Hematopoietic multipotent progenitor cell treated with erythropoietin and hydrocortisone succinate and interleukin-3 and kit ligand, for 15 days (in vitro differentiated cells): ENCODE results near the gene SAMD4B.
A peak's percentile ranks its signal among the peaks of the same experiment; 100 is the strongest.
"Not testable (repeated sequence)": the region's sequence is repeated elsewhere in the genome, so short reads cannot be mapped to it uniquely, and the experiment has no call there.

Experiments used
- DNase-seq: peaks from one replicate; pipeline ENCODE4 v3.0.0-alpha.2; 2015; ENCODE audit warnings: low spot score

The SAMD4B gene

DNA sequence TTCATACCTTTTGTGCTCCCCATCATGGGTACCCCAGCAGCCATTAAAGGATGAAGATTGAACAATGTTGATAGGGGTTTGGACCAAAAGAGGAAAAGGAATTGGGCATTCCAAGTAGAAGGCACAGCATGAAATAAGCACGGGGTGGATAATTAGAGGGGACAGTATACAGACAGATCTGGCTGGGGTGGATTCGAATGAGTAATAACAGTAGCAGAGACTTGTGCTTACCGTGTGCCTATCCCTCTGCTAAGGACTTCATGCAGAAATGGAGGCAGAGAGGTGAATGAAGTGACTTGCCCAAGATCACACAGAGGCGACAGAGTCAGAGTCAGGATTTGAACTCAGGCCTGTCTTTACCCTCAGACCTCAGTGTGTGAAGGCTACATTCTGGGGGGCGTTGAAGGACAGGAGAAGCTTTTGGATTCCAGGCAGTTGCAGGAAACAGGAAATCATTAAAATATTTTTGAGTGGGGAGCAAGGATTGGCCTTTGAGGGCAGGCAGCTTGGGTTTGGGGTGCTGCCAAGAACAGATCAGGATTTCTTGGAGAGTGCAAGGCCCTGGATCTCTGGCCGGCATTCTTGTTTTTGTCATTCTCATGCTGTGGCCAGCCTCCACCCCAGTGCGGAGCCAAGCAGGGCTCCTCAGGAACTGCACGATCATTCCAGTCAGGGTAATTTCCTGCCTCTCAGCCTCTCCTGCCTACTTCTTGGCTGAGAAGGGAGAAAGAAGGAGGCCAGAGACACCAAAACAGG is 30.0 kb downstream of the SAMD4B start:
- DNase-seq: no peak

GRCh38 chr19:39372941-39373340 is 30.7 kb downstream of the SAMD4B start:
- no peak for DNase-seq

- no peak for DNase-seq
Observed at GRCh38 chr19:39375929-39376328, 33.7 kb downstream of the SAMD4B start.

- DNase-seq: no peak
Observed at GRCh38 chr19:39377373-39378362, 35.4 kb downstream of the SAMD4B start.

GRCh38 chr19:39379366-39379765 is 37.1 kb downstream of the SAMD4B start:
- DNase-seq: not testable (repeated sequence)

DNA sequence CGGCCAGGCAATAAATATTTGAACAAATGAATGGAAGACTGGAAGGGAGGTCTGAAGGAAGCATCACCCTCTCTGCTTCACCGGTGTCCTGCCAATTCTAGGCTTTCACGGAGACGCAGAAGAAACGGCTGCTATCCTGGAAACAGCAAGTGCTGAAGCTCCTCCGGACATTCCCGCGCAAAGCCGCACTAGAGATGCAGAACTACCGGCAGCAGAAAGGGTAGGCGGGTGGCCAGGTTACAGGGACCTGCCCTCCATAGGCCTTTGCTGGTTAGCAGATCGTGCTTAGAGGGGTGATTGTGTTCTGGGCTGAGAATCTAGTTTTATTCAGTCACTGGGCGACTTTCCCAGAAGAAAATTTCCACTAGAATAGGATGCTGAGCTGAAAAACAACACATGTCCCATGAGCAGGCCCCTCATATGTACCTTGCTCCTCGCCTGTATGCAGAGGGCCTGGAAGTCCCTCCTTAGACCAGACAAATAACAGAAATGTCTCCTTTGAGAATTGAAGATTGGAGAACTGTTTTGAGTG is 37.7 kb downstream of the SAMD4B start:
- DNase-seq: no peak

DNA sequence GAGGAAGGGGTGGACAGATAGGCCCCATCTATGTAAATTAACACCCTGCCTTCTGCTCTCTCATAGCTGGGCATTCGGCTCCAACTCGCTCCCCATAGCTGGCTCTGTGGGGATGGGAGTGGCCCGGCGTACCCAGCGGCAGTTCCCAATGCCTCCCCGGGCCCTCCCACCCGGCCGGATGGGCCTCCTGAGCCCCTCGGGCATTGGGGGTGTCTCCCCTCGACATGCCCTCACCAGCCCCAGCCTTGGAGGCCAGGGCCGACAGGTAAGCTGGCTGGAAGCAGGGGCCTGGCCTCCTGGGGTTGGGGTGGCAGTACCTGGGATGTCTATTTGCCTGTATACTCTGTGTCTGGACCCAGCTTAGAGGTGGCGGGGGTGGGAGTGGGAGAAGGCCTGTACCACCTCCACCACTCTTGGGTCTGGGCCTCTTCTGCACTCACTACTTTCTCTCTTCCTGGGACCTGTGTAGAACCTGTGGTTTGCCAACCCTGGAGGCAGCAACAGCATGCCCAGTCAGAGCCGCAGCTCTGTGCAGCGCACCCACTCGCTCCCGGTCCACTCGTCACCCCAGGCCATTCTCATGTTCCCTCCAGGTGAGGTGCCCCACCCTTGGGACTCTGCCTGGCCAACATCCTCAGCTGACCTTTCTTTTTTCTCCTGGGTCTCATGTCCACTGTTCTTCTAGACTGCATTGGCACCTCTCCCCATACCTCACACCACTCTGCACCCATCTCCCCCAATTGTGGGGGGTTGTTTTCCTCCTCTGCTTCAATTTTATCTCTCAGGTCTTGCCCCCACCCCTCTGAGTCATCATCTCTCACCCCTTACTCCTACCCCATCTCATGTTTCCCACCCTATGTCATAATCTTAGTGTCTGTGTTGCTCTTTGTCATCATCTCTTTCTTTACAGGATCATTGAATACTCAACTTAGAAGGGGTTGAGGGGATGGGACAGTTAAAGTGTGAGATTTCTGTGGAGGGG is 38.6 kb downstream of the SAMD4B start:
- DNase-seq: no peak

- DNase-seq: no peak
Observed at GRCh38 chr19:39381910-39382611, 39.8 kb downstream of the SAMD4B start.

DNA sequence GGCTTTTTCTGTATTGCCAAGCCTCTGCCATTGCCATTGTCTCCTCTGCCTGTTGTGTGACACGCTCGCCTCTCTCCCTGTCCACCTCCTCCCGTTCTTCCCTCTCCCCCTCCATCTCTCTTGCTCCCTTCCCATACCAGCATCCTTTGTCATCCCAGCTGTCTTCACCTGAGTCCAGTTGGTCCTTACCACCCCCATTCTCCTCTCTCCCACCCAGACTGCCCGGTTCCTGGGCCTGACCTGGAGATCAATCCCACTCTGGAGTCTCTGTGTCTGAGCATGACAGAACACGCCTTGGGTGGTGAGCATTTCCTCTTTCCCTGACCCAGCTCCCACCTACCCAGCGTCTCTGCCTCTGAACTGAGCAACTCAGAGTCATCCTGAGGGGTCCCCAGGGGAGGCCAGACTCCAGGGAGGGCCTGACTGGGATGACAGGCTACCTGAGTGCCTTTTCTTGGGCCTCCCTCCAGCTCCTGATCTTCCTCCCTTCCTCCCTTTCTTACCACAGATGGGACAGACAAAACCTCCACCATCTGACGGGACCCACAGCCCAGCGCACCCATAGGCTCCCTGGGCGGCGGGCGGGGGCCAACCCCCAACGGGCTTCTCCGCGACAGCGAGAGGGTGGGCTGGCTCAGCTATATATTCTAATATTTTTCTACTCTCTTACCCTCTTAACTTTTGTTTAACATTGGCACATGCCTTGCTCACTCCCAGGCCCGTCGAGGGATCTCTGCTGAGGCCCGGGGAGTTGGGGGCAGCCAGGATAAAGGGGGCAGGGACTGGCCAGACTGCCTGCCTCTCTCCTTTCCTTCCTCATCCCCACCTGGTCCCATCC is 41.0 kb downstream of the SAMD4B start:
- DNase-seq: no peak

DNA sequence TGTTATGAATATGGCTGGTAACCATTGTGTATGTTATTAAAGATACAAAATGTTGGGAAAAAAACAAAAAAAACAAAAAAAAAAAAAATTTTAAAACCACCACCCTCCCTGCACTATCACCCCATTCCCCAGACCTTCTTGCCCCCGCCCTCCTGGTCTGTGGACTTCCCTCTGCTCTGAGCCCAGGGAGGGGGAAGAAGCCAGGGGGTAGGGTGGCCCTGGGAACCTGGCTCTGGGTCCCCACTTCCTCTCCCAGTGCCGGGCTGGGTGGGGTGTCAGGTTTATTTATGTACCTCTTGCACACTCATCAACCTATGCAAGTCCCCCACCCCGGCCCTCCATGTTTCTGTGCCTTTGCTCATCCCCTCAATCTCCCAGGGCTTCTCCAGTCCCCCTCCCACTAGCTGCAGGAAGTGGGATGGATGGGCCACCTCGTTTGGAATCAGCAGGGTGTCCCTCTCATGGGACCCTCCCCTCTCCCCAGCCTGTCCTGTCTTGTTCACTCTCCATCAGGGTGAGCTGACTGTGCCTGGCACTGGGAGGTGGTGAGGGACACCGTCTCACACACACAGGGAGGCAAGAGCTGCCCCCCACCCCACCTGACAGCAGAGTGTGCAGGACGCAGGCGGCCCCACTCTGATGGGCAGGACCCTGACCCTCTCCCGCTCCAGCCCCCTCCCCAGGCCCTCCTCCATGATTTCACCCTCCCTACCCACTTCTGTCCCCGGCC is 42.8 kb downstream of the SAMD4B start:
- no peak for DNase-seq

GRCh38 chr19:39385629-39386411 is 43.6 kb downstream of the SAMD4B start:
- DNase-seq: no peak

GRCh38 chr19:39386557-39386956 is 44.3 kb downstream of the SAMD4B start:
- no peak for DNase-seq

DNA sequence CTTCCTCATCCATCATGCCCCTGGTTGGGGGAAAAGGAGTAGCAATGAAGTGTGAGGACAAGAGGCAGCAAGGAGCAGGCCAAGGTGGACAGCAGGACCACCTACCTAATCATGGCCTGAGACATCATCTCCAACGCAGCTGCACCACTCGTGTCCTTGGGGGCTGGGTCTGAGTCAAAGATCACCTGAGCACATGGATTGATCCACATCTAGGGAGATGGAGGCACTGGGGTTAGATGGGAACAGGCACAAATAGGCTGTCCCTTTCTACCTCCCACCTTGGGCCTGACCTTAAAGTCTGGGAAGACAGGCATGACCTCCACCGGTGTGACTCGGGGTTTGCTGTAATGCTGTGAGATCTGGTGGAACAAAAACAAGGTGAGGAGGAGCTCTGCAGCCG is 46.4 kb downstream of the SAMD4B start:
- no peak for DNase-seq

GRCh38 chr19:39389631-39390414 is 47.6 kb downstream of the SAMD4B start:
- no peak for DNase-seq

- DNase-seq: peak; percentile 66
Observed at GRCh38 chr19:39390451-39390750, 48.2 kb downstream of the SAMD4B start.

DNA sequence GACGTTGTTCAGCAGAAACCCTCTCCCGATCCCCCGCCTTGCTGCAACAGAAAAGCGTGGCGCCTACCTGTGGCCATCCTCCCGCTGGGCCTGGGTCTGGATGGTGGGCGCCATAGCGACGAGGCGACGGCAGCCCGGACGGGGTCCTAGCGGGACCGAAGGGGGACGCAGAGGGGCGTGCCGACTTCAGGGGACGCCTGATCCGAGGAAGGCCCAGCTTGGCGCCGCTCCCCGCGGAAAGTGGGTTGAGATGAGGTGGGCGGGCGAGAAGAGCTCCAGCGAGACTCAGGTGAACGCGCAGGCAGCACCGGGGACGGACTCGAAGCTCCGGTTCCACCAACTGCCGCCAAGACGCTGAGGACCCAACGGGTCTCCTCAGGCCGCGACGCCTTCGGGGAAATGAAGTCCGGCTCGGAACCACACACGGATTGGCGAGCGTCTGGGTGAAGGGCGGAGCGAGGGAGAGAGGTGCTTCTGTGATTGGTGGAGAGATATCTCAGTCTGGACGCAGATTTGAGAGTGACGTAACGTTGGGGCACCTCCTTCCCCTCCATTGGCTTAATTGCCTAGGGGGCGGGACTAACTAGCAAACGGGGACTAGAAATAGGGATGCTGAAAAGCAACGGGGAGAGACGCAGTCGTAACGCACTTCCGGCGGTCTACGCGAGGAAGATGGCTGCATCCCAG is 48.7 kb downstream of the SAMD4B start, which contains the start of the genes MED29 and PAF1:
Gene MED29 (plus strand): TSS at position 628 of the 687 bp plus-strand sequence. CDS start 45 bp downstream, at position 673.
Gene PAF1 (minus strand): TSS at position 356 of the 687 bp plus-strand sequence. CDS start 242 bp downstream, at position 114.
- DNase-seq: peak; percentile 100
